Fibroblast of lung (primary cell): ENCODE data around the gene KCNMB4. TPM values are rescaled to one million over a fixed set of nuclear protein-coding genes. Genes with fewer than 3 reads are reported as not detected.

ENCODE experiments used
- DNase-seq, 2 donors: peaks; one replicate each; pipeline versions ENCODE4 v3.0.0 to v3.0.0-alpha.2; 2010; ENCODE audit warnings: low read depth in 2 of 2
- H2AFZ ChIP-seq: 2 replicates; pipeline ENCODE4 v1.5.1; 2012; ENCODE audit warnings: low read length, control low read depth, inconsistent platforms
- H3K27ac ChIP-seq: 2 replicates; pipeline ENCODE4 v1.5.1; 2011; ENCODE audit warnings: low read length, control low read depth; ENCODE audit not compliant: insufficient read depth
- H3K27me3 ChIP-seq: 2 replicates; pipeline ENCODE4 v1.5.1; 2011; ENCODE audit warnings: mild to moderate bottlenecking, low read length; ENCODE audit not compliant: control insufficient read depth, insufficient read depth
- H3K36me3 ChIP-seq: 2 replicates; pipeline ENCODE4 v1.5.1; 2011; ENCODE audit warnings: low read length; ENCODE audit not compliant: control insufficient read depth, insufficient read depth
- H3K4me1 ChIP-seq: 2 replicates; pipeline ENCODE4 v1.5.1; 2011; ENCODE audit warnings: low read length; ENCODE audit not compliant: control insufficient read depth, insufficient read depth; ENCODE audit errors: extremely low read depth
- H3K4me2 ChIP-seq: 2 replicates; pipeline ENCODE4 v1.5.1; 2011; ENCODE audit warnings: low read length, control low read depth; ENCODE audit not compliant: insufficient read depth; ENCODE audit errors: extremely low read depth
- H3K4me3 ChIP-seq, 4 experiments: fragments of 200-600 bp in 1 of 4; sonication (generic) in 1 of 4; replicated peaks in 1 of 4; 2 replicates each; pipeline ENCODE4 v1.5.1; 2011 to 2016; ENCODE audit warnings: low read length in 4 of 4, low read depth in 3 of 4, mild to moderate bottlenecking in 3 of 4, control low read depth in 2 of 4, inconsistent platforms in 1 of 4, mixed read lengths in 1 of 4; ENCODE audit not compliant: insufficient read depth in 1 of 4; ENCODE audit errors: control extremely low read depth in 1 of 4
- H3K79me2 ChIP-seq: 2 replicates; pipeline ENCODE4 v1.5.1; 2012; ENCODE audit warnings: mild to moderate bottlenecking, low read length, inconsistent platforms; ENCODE audit not compliant: control insufficient read depth, insufficient read depth
- H3K9ac ChIP-seq: 2 replicates; pipeline ENCODE4 v1.5.1; 2011; ENCODE audit warnings: mild to moderate bottlenecking, low read length, control low read depth; ENCODE audit not compliant: insufficient read depth
- H3K9me3 ChIP-seq: 2 replicates; pipeline ENCODE4 v1.5.1; 2012; ENCODE audit warnings: low read depth, low read length; ENCODE audit not compliant: control insufficient read depth, insufficient read depth
- H4K20me1 ChIP-seq: 2 replicates; pipeline ENCODE4 v1.5.1; 2011; ENCODE audit warnings: low read length; ENCODE audit not compliant: control insufficient read depth, insufficient read depth; ENCODE audit errors: extremely low read depth
- CTCF ChIP-seq, 2 donors: IDR thresholded peaks in 1 of 2; conservative IDR thresholded peaks in 1 of 2; 1 replicate in 1 of 2; 2 replicates in 1 of 2; pipeline ENCODE4 v1.5.1; 2011 to 2012; ENCODE audit warnings: low read length in 2 of 2, control low read depth in 1 of 2, inconsistent platforms in 1 of 2, low read depth in 1 of 2, mild to moderate bottlenecking in 1 of 2
- EZH2 ChIP-seq: IDR thresholded peaks from 2 replicates; pipeline ENCODE4 v1.5.1; 2012; ENCODE audit warnings: low read length, control low read depth, mild to moderate bottlenecking; ENCODE audit errors: missing control alignments
- polyA plus RNA-seq, 2 donors: library from polyadenylated mRNA; depleted of rRNA in 1 of 2; stranded (reverse) in 1 of 2; unstranded in 1 of 2; fragments of >200 nt; gene quantifications; 2 replicates each; pipeline ENCODE4 v1.2.1, GENCODE V29; 2011 to 2012; ENCODE audit warnings: missing spikeins in 1 of 2
- total RNA-seq: library from RNA; depleted of rRNA; stranded (reverse); fragments of >200 nt; gene quantifications from 2 replicates; pipeline ENCODE4 v1.2.1, GENCODE V29; 2014

KCNMB4 gene
- total and polyA plus RNA-seq, 2 donors (not counting 1 experiment from before 2014, with no cell fraction given): 0.33 to 0.66 TPM

GRCh38 chr12:70393787-70394499, 27.9 kb downstream of the KCNMB4 start:
- no peak overlapping the region for H3K27ac ChIP-seq
- no peaks in the 10 kb centered on the region for H3K9me3 ChIP-seq
- no peaks in the 10 kb centered on the region for H3K36me3 ChIP-seq
- H3K4me3 ChIP-seq: no peak overlapping the region
- H3K9ac ChIP-seq: no peak overlapping the region
- no peaks in the 10 kb centered on the region for H4K20me1 ChIP-seq
- no peaks in the 10 kb centered on the region for H3K27me3 ChIP-seq
- DNase-seq: peak; percentile 15 to 59
- H3K4me2 ChIP-seq: no peak overlapping the region
- TF ChIP-seq EZH2 (no peak), CTCF (conservative IDR thresholded peaks at IDR 0.05 in 1 of 2, IDR thresholded peaks at IDR 0.05 in 1 of 2; ENCODE audit: low read depth in 1 of 2, low read length in 2 of 2) (no peak)
- H3K79me2 ChIP-seq: no peaks in the 10 kb centered on the region
- no peaks in the 10 kb centered on the region for H3K4me1 ChIP-seq
- no peak overlapping the region for H2AFZ ChIP-seq

GRCh38 chr12:70398002-70398401, 31.9 kb downstream of the KCNMB4 start:
- H3K9me3 ChIP-seq: no peaks in the 10 kb centered on the region
- H4K20me1 ChIP-seq: no peaks in the 10 kb centered on the region
- no peaks in the 10 kb centered on the region for H3K27me3 ChIP-seq
- no peaks in the 10 kb centered on the region for H3K4me1 ChIP-seq
- H3K79me2 ChIP-seq: no peaks in the 10 kb centered on the region
- no peak overlapping the region for H2AFZ ChIP-seq
- no peak overlapping the region for H3K4me2 ChIP-seq
- DNase-seq: no peak
- H3K9ac ChIP-seq: no peak overlapping the region
- H3K36me3 ChIP-seq: no peaks in the 10 kb centered on the region
- H3K27ac ChIP-seq: no peak overlapping the region
- no peak for TF ChIP-seq EZH2
- TF ChIP-seq CTCF (conservative IDR thresholded peaks at IDR 0.05 in 1 of 2, IDR thresholded peaks at IDR 0.05 in 1 of 2; ENCODE audit: low read depth in 1 of 2, low read length in 2 of 2): no peak
- no peak overlapping the region for H3K4me3 ChIP-seq

- no peak for TF ChIP-seq EZH2
- TF ChIP-seq CTCF (conservative IDR thresholded peaks at IDR 0.05 in 1 of 2, IDR thresholded peaks at IDR 0.05 in 1 of 2; ENCODE audit: low read depth in 1 of 2, low read length in 2 of 2): no peak
- Histone ChIP-seq H3K4me1 (no peaks in the 10 kb centered on the region), H2AFZ (no peak overlapping the region), H3K9me3 (no peaks in the 10 kb centered on the region), H3K4me3 (no peak overlapping the region), H3K79me2 (no peaks in the 10 kb centered on the region), H3K36me3 (no peaks in the 10 kb centered on the region), H3K9ac (no peak overlapping the region), H3K27ac (no peak overlapping the region), H3K4me2 (no peak overlapping the region), H4K20me1 (no peaks in the 10 kb centered on the region), H3K27me3 (no peaks in the 10 kb centered on the region)
- no peak for DNase-seq
These were observed 32.8 kb downstream of the KCNMB4 start for GRCh38 chr12:70398862-70399261.
